ENCODE data around the gene CDH23.

CDH23 gene

GRCh38 chr10:71713135-71714030 lies 316.7 kb downstream of the CDH23 start:
- in situ Hi-C loops (cut with MboI; ENCODE audit: low sequenced_read_pairs) = no loop called here

DNA sequence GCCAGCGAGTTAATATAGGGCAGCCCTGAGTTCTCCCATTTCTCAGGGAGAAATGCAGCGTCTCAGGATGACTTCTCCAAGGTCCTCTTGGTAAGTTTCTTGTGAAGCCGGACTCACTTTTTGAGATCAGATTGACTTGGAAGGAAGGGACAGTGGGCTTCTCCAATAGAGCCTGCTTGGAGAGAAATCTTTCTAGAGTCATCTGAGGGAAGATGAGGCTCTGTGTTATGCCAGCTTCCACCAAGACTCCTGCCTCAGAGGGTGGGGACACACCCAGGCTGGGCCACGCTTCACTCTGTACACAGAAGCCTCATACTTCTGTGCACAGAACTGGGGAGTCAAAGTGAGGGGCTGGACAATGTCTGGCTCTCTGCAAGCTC lies 317.3 kb downstream of the CDH23 start:
- in situ Hi-C loops (cut with MboI; ENCODE audit: low sequenced_read_pairs) = no loop called here

GRCh38 chr10:71714592-71714991 lies 317.9 kb downstream of the CDH23 start:
- in situ Hi-C loops (cut with MboI; ENCODE audit: low sequenced_read_pairs) = no loop called here

GRCh38 chr10:71715026-71715425 lies 318.3 kb downstream of the CDH23 start:
- in situ Hi-C loops (cut with MboI; ENCODE audit: low sequenced_read_pairs) = no loop called here

- in situ Hi-C loops (cut with MboI; ENCODE audit: low sequenced_read_pairs) = no loop called here
These were observed 319.1 kb downstream of the CDH23 start for GRCh38 chr10:71715860-71716259.

DNA sequence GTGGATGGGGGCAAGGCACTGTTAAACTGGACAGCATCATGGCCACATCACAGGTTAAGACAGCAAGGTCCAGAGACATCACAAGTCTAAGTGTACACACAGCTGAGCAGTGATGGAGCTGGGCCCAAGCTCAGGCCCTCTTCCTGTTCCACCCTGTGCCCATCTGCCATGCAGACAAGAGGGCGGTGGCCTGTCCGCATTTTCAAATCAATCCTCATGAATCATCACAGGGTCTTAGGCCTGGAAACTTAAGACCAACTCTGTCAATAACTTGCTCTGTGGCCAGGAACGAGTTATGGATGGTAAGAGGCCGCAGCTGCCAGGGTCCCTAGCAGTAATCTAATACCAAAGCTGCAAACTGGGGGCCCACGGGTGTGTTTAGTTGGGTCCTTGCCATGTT lies 319.7 kb downstream of the CDH23 start:
- in situ Hi-C loops (cut with MboI; ENCODE audit: low sequenced_read_pairs) = no loop called here

DNA sequence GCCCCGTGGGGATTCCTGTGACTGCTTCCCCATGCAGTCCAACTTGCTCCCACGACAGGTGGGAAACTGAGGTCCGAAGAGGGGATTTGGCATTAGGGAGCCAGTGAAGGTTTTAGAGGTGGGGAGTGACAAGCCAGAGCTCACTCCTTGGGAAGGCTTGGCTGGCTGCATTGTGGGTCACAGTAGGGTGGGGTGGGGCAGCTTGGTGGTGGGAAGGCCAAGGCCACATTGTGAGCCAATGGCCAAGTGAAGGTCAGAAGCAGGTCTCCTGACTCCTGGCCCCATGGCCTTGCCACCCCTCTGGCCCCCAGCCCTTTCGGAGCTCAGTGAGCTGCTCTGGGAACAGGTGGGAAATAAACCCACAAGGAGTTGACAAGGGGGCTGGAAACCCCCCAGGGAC lies 320.3 kb downstream of the CDH23 start:
- in situ Hi-C loops (cut with MboI; ENCODE audit: low sequenced_read_pairs) = no loop called here

GRCh38 chr10:71717551-71717951 lies 320.8 kb downstream of the CDH23 start:
- in situ Hi-C loops (cut with MboI; ENCODE audit: low sequenced_read_pairs) = no loop called here

GRCh38 chr10:71718165-71718698 lies 321.5 kb downstream of the CDH23 start:
- in situ Hi-C loops (cut with MboI; ENCODE audit: low sequenced_read_pairs) = no loop called here

- in situ Hi-C loops (cut with MboI; ENCODE audit: low sequenced_read_pairs) = no loop called here
These were observed 322.3 kb downstream of the CDH23 start for GRCh38 chr10:71719042-71719441.

DNA sequence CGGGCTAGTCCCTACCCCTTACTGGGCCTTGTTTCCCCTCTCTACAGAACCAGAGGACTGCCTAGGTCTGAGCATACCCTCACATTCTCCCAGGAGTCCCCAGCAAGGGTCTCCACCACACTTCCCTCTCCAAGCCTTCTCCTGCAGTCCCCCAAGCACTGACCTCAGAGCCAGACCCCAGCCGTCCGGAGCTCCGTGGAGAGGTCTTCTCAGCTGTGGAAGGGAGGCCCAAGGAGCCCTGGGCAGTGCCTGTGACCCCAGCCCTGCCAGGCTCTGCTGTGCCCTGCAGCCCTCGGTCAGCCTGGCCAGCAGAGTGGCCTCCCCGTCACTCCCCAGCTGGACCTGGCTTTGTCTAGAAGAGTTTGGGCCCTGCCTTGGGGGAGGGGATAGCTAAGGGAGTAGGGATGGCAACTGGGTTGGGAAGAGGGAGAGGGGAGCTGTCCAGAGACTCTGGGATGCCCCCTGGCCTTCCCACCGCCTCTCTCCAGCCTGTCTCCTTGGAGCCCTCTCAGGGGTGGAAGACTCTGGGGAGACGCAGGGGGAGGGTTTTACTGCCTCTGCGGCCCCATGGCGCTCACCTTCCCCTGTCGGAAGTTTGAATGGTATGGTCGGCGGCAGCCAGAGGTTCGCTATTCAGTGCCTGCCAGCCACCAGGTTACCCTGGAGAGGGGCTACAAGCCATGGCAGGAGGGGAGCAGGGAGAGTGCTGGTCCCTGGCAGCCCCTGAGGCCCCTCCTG lies 322.9 kb downstream of the CDH23 start, which contains the start of gene C10orf105:
Gene C10orf105, minus strand, starts transcription at position 315 of the 738 bp plus-strand sequence. CDS start 3,441 bp downstream, outside the sequence.
- in situ Hi-C loops (cut with MboI; ENCODE audit: low sequenced_read_pairs) = no loop called here

GRCh38 chr10:71720288-71720687 lies 323.6 kb downstream of the CDH23 start:
- in situ Hi-C loops (cut with MboI; ENCODE audit: low sequenced_read_pairs) = no loop called here

GRCh38 chr10:71721313-71721712 lies 324.6 kb downstream of the CDH23 start:
- in situ Hi-C loops (cut with MboI; ENCODE audit: low sequenced_read_pairs) = no loop called here

DNA sequence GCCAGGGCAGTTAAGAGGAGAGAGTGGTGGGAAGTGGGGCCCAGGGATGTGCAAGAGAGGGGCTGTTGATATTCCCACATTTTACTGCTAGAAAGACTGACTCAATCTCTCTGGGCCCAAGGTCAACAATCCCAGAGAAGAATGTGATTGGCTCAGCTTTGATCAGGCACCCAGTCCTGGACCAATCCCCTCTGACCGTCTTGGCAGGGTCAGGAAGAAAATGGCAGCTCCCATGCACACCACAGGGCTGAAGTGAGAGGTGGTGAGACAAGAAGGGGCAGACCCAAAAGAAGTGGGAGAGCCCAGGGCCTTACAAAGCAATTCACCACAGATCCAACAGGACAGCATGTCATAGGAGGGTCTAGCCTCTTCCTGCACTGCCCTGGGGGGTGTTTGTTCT lies 326.1 kb downstream of the CDH23 start:
- in situ Hi-C loops (cut with MboI; ENCODE audit: low sequenced_read_pairs) = no loop called here

DNA sequence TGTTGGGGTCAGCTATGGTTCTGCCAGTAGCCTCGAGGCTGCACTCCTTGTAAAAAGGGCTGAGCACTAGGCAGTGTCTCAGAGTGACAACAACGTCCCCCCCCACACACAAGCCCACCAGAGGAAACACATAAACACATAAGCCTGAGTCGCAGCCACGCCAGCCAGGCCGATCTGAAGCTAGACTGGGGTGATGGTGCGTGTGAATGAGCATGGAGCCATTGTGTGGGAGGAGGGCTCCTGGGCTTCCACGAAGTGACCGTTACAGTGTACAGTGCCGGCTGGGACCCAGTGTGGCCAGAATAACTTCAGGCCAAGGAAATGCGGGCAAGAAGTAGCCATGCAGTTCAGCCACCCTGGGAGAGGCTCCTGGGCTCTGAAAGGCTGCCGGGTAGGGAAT lies 326.6 kb downstream of the CDH23 start:
- in situ Hi-C loops (cut with MboI; ENCODE audit: low sequenced_read_pairs) = no loop called here

GRCh38 chr10:71724539-71724938 lies 327.8 kb downstream of the CDH23 start:
- in situ Hi-C loops (cut with MboI; ENCODE audit: low sequenced_read_pairs) = no loop called here

- in situ Hi-C loops (cut with MboI; ENCODE audit: low sequenced_read_pairs) = no loop called here
These were observed 328.5 kb downstream of the CDH23 start for GRCh38 chr10:71725249-71725648.

DNA sequence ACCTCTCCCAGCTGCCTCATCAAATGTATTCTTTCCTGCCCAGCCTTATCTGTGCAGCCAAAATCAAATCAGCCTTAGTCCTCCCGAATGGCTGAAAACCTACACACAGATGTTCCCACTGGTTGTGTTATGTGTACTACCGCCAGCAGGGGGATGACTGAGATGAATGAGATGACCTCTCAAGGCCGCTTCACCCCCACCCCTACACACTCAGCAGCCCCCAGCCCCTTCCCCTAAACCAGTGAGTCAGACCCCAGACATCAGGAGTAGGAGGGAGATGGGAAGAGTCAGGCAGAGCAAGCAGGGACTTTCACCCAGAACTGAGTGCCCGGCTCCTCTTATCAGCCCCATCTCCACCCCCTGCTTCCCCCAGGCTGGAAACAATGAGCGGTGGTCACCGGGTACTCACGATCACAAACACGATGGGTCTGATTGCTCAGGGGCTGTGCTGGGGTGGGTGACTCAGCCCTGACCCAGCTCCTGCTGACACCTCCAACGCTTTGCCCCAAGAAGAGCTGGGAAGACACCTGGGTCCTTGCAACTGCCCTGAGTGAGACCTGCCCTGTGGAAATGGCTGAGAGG lies 329.4 kb downstream of the CDH23 start:
- in situ Hi-C loops (cut with MboI; ENCODE audit: low sequenced_read_pairs) = no loop called here

DNA sequence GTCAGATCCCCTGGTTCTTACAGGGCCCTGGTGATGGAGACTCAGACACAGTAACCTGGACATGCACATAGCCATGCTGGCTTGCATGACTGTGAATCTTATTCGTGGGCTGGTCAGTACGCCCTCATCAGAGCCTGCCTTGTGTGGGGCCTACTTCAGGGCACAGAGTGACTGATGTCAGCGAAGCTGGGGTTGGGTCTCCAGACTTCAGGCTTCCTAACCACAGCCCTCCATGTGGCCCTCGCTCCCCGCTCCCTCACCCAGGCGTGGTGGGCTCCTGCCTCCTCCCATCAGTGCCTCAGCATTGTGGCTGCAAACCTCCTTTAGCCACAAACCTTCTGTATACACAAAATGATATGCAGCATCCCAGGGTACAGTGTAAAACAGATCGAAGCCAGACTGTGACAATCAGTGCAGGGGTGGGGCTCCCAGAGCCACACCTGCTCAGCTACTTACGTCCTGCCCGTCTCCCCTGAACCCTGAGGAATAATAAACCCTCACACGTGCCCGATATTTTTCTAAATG lies 329.9 kb downstream of the CDH23 start:
- in situ Hi-C loops (cut with MboI; ENCODE audit: low sequenced_read_pairs) = no loop called here

DNA sequence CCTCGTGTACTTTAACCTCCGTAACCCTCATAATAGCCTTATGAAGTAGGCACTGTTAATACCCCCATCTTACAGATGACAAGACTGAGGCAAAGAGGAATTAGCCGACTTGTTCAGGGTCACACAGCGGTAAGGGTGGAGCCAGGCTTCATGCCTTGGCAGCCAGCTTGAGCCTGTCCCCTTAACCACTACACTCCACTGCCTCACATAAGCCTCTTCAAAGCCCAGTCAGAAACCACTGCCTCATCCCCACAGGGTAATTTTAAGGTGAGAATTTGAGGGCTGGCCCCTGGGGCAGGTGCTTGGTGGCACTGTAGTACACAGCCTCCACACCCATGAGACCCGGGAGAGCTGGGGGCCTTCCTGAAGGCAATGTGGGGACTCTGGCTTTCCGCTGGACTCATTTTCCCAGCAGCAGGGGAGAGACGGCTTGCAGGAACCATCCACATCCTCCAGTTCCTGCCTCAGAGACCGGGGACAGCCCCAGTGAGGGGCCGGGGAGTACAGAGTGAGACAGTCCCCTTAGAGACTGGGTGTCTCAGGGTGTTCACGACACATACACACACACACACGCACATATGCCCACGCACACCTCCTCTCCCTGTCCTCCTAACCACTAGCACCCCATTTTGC lies 330.5 kb downstream of the CDH23 start:
- in situ Hi-C loops (cut with MboI; ENCODE audit: low sequenced_read_pairs) = no loop called here
